ENCODE measurements around the gene CDH12.

DNA sequence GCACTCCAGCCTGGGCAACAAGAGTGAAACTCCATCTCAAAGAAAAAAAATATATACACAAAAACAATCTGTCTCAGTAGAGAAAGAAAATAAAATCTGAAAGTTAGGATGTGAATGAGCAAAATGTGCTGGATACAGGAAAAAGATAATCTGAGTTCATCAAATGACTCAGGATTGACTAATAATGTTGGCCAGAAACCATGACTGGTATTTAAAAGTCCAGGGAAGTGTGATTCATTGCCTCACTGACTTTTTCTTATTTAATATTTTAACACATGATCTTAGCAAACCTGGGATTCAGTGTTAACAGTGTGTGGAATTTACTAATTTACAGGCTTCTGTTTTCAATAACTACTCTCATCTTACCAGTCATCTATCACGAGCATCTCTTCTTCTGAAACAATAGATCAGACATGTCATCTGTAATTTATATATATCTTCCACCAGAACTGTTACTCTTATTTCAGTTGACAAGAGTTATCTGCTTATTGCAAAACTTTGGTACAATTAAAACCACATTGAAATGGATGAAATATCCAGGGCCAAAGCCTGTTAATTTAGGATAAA is 256.7 kb downstream of the CDH12 start:
- TF ChIP-seq, protein P1, sequence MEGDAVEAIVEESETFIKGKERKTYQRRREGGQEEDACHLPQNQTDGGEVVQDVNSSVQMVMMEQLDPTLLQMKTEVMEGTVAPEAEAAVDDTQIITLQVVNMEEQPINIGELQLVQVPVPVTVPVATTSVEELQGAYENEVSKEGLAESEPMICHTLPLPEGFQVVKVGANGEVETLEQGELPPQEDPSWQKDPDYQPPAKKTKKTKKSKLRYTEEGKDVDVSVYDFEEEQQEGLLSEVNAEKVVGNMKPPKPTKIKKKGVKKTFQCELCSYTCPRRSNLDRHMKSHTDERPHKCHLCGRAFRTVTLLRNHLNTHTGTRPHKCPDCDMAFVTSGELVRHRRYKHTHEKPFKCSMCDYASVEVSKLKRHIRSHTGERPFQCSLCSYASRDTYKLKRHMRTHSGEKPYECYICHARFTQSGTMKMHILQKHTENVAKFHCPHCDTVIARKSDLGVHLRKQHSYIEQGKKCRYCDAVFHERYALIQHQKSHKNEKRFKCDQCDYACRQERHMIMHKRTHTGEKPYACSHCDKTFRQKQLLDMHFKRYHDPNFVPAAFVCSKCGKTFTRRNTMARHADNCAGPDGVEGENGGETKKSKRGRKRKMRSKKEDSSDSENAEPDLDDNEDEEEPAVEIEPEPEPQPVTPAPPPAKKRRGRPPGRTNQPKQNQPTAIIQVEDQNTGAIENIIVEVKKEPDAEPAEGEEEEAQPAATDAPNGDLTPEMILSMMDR (IDR thresholded peaks at IDR 0.05; ENCODE audit: insufficient read depth, low read depth, low read length), result no peak
- TF ChIP-seq EZH2 (IDR thresholded peaks at IDR 0.05; ENCODE audit: insufficient read depth, low read length), result no peak
